Ramos (cell line): Measurements from ENCODE around the gene MRPL53.

Source experiments
- in situ Hi-C: fragments of 300-500 bp; cut with MboI; formaldehyde crosslinking; loops from one replicate; pipeline ENCODE4 v1.14.3; 2022; ENCODE audit warnings: low sequenced_read_pairs; ENCODE audit not compliant: unreplicated experiment

Gene MRPL53

GRCh38 chr2:74472086-74472944 is at the start of gene MRPL53:
Gene MRPL53, minus strand, starts transcription at chr2:74472680. Its CDS starts 20 bp downstream, at chr2:74472660.
- in situ Hi-C loops = no loop called here

DNA sequence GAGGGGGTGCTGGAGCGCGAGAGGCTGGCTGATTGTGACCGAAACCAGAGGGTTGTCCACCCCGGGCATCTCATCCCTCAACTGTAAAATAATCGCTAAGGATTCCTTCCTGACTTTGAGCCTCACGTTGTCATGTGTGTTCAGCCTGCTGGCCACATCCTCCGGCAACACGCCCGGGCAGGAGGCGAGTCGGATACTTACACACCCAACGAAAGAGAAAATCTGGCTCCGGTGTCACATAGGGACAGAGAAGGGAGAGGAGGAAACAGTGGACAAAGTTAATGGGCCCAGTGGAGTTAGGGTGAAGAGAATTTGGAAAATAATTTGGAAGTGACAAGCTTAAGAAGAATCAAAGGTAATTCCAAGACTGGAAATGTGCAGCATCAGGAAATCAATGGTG is 44.2 kb upstream of the MRPL53 start:
- in situ Hi-C loops = no loop called here

DNA sequence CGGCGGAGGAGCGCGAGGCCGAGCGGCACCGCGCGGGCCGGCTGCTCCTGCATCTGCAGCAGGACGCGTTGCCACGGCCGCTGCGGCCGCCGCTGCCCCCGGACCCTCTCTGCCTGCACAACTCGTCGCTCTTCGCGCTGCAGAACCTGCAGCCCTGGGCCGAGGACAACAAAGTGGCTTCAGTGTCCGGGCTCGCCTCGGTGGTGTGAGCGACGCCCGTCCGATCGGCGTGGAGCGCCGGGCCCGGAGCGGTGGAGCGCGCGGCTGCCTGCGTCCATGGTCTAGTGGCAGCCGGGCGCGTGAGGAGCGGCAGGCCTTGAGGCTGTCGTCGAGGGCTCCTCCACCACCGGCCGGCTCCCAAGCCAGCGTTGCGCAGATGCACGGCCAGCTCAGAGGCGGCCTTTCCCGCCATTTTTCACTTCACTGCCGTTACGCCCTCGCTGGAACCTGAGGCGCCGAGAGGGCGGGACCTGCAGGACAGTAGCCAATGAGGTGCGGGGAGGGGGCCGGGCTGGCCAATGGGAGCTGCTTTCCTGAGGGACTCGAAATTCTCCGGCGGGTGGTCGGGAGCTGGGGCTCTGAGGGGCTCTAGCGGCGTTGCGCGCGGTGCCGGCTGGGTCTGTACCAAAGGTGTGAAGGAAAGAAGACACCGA is 43.6 kb upstream of the MRPL53 start:
- in situ Hi-C loops = no loop called here

- in situ Hi-C loops = no loop called here
Observed at GRCh38 chr2:74515271-74515980, 42.9 kb upstream of the MRPL53 start.

DNA sequence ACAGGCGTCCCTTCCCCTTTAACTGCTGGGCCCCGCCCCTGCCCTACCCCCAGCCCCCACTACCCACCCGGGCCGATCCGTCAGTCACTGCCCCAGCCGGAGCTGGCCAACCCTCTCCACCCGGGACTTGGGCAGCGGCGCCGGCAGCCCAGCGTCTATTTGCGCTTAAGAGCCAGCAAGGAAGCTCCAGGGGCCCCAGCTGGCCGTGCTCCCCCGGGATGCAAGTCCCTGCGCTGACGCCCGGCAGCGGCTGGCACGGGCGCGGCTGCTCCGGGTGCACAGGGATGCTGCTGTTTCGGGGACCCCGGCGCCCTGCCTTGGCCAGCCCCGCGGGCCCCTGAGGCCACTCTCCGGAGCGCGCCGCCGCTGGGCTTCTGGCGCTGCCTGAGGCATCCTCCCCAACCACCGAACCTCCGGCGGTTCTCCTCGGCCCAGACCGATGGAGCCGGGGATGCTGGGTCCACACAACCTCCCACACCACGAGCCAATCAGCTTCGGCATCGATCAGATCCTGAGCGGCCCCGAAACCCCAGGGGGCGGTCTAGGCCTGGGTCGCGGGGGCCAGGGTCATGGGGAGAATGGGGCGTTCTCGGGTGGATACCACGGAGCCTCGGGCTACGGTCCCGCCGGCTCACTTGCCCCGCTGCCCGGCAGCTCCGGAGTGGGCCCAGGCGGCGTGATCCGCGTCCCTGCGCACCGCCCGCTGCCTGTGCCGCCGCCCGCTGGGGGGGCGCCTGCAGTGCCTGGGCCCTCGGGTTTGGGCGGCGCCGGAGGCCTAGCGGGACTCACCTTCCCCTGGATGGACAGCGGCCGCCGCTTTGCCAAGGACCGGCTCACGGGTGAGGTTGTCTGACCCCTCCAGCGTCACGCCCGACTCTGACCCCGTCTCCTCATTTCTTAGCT is 42.1 kb upstream of the MRPL53 start, which contains the start of gene TLX2:
Gene TLX2 (plus strand): TSS at position 83 of the 903 bp plus-strand sequence. CDS start 357 bp downstream, at position 440.
- in situ Hi-C loops = no loop called here

- in situ Hi-C loops = no loop called here
Observed at GRCh38 chr2:74513605-74514367, 41.3 kb upstream of the MRPL53 start.

DNA sequence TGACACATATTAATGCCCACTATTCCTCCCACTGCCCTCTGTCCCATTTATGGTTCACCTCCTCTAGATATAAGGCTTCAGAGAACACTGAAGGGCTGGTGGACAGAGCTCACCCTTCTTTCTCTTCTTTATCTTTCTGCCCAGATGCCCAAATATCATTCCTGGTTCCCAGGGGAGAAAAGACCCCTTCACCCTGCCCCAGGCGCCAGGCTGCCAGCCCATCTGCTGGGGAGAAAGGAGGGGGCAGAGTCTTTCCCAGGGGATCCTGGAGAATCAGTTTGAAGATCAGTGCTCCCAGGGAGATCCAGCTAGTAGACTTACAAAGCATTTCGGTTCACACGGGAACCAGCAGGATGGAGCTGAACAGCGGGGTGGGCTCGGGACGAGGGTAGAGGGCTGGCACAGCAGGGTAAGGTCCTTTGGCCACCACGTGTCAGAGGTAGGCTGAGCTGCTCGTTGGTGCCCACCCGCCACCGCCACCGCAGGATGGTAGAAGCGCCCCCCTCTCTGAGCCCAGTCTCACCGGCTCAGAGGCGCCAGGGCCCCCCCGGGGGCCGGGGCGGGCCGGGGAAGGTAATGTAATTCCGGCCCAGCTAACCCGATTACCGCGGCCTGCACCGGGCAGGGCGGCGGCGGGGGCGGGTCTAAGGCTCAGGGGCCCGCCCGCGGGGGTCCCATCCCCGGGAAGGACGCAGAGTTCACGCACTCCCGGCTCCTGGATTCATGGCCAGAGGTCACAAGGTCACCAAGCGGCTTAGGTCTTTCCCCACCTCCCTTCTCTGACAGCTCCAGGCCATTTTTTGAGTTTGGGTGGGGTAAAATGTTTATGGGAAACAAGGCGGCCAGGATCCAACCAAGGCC is 40.5 kb upstream of the MRPL53 start:
- in situ Hi-C loops = no loop called here

- in situ Hi-C loops = no loop called here
Observed at GRCh38 chr2:74511104-74511989, 38.9 kb upstream of the MRPL53 start.

DNA sequence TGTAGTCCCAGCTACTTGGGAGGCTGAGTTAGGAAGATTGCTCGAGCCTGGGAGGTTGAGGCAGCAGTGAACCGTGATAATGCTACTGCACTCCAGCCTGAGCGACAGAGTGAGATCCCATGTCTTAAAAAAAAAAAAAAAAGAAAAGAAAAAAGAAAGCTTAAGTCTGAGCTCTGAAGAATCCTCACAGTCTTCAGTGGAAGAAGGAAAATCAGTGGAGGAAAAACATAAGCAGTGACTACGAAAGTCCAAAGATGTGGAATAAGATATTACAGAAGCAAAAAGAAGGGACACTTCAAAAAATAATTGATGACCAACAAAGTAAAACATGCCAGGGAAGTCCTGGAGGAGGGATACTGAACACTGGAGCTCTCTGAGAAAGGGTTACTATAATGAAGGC is 37.8 kb upstream of the MRPL53 start:
- in situ Hi-C loops = no loop called here

DNA sequence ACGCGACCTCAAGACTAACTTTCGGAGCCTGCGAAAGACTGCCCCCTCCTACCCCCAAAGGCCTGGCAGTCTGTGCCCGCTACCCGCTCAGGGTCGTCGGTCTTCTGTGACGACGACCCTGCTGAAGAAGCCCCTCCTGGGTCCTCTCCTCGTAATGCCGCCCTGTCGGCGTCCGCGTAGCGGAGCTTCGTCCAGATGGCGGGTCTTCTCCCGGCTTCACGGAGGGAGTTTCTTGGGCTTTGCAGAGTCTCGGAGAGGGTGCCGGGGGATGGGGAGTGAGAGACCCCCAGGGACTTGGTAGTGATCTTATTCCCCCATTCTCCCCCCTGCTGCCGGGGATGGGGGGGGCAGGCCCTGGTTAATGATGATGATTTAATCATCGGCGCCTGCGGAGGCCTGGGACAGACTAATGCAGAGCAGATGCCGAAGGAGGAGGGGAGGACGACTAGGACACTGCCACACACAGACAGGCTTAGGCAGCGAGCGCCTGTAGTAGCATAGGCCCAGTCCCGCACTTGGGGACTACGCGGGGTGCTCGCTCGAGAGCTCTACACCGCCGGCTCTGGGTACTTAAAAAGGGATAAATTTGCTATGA is 35.5 kb upstream of the MRPL53 start:
- in situ Hi-C loops = no loop called here

DNA sequence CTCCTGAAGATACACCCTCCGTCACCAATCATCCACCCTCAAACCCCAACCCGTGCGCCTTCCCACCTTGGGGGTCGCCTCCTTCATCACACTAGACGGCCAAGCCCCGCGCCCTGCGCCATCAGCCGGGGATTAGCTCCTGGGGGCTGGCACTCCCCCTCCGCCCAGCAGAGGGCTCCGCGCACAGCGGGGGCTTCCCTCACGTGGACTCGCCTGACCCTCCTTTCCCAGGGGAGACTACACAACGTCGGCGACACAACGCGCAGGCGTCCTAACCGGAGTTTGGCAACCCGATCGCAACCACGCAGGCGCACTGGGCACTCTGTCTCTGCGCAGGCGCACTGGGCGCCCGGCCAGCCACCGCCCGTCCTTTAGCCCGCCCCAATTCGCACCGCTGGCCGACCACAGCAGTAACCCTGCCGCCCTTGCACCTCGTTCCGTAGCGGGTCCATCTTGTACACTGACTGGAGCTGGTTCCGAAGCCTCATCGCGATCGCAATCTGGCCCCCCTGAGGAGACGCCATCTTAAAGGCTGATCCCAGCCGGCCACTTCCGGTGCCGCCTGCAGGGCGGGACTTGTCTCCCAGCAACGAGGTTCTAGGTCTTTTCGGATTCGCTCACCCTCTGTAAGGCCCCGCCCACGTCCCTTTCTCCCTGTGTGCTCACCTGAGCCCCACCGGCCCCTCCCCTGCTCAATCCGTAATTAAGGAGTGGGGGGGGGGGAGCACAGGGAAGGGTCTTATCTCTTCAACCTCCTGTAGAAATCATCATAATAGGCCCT is 34.9 kb upstream of the MRPL53 start, which contains the start of gene PCGF1:
Gene PCGF1 (minus strand): TSS at position 551 of the 781 bp plus-strand sequence. CDS start 27 bp downstream, at position 524.
- in situ Hi-C loops = no loop called here

DNA sequence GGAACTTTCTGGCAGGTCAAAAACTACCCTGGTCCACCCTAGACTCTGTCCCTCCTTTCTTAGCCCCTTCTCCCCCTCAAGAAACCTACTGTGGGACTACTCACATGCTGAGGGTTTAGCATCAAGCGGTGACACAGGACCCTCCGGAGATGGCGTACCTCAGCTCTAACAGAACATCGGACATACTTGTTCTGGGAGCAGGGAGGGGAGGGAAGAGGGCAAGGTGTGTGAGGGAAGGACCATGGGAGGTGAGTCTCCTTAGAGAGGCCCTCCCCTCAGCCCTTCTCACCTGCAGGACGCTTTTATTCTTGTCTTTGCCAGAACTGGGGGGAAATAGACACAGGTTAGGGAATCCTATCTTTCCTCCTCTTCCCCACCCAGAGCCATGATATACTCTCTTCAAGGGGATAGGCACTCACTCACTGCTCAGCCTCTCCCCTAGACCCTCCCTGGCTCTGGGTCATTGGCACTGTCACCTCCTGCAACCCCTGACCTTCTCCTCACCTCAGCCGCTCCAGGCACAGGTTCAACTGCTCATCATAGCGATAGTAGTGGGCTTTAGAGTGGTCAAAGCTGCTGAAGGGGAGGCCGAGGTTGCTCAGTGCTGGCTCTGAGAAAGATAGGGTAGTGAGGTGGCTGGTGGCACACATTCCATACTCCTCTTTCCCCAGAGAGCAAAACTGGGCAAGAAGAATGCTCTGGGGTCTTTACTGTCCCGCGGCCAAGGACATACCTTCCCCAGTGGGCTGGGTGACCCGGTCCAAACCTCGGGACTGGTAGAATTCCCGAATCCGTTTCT is 33.2 kb upstream of the MRPL53 start:
- in situ Hi-C loops = no loop called here

DNA sequence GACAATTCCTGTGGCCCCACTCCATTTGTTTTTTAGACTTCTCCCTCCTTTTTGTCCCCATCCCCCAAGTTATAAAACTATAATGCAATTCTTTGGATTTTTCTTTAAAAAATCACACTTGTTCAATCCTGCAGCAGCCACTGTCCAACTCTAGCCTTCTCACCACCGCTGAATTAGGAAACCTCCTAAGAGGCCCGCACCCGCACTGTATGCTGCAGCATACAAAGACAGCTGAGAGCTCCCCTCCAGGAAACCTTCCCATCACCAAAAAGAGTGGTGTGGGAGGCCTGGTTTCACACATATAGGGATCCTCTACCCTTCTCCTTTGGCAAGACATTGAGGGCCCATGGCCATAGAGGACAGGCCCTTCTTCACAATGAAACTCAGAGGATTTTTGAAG is 32.1 kb upstream of the MRPL53 start:
- in situ Hi-C loops = no loop called here

DNA sequence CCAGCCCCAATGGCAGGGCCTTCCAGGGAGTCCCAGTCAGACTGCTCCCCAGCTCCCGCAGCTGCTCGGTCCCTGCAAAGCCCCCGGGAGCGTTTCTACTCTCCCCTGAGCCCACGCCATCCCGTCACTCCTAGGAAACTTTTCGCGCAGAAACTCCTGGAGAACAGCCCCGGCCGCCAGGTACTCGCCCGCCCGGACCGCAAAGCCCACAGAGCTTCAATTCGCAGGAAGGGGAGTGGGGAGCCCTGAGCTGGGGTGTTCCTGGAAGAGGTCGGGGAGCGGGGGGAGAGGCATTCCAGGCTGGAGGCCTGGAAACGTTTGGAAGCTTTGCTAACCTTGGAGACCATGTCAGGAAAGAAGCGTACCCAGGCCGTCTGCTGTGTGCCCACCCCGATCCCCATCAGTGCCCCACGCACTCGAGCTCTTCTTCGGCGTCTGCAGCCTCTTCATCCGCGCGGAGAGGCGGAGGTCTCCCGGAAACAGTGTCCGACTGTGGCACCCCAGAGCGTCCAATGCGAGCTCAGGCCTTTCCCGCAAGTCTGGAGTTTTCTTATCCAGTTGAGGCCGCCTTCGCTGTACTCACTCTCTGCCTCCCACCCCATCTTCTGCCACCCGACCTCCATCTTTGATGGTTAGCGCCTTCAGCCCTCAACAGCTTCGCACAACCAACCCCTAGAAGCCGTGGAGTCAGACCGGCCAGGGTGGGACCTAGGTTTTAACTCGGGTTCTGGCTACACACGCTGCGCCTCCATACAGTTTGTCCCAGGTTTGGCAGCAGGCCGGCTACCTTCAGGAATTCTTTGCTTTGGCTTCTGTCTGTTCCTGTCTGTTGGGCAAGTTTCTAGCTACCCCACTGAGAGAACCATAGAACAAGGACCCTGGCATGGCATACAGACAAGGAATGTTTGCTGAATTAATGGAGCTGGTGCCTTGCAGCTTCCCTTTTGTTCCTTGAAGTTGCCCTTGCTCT is 31.3 kb upstream of the MRPL53 start:
- in situ Hi-C loops = no loop called here
